Vagina (tissue), 2 donors: ENCODE data around the gene LBH. TPM values are rescaled to one million over a fixed set of nuclear protein-coding genes. Genes with fewer than 3 reads are reported as not detected.

Experiments
- DNase-seq, 2 donors: peaks; one replicate each; pipeline ENCODE4 v3.0.0-alpha.2; 2017; ENCODE audit errors: extremely low spot score in 2 of 2
- H3K27ac ChIP-seq: fragments of 200-600 bp; sonication (generic); one replicate; pipeline ENCODE4 v1.5.1; 2019
- H3K27me3 ChIP-seq: fragments of 200-600 bp; sonication (generic); one replicate; pipeline ENCODE4 v1.5.1; 2019
- H3K36me3 ChIP-seq, 2 donors: fragments of 200-600 bp; sonication (generic); one replicate each; pipeline ENCODE4 v1.5.1; 2017 to 2019
- H3K4me1 ChIP-seq: fragments of 200-600 bp; sonication (generic); one replicate; pipeline ENCODE4 v1.5.1; 2019
- H3K4me3 ChIP-seq, 2 donors: fragments of 200-600 bp; sonication (generic); 1 replicate in 1 of 2; 2 replicates in 1 of 2; pipeline ENCODE4 v1.5.1; 2016 to 2019
- H3K9me3 ChIP-seq: fragments of 200-600 bp; sonication (generic); one replicate; pipeline ENCODE4 v1.5.1; 2019
- CTCF ChIP-seq, 3 experiments: fragments of 450-650 bp in 2 of 3; fragments of 200-600 bp in 1 of 3; sonication (generic) in 1 of 3; IDR thresholded peaks; one replicate each; pipeline ENCODE4 v1.5.1; 2017 to 2019; ENCODE audit warnings: antibody characterized with exemption in 3 of 3, mild to moderate bottlenecking in 2 of 3, moderate library complexity in 2 of 3
- POLR2A ChIP-seq, 2 donors: fragments of 450-650 bp; IDR thresholded peaks; one replicate each; pipeline ENCODE4 v1.6.1; 2017; ENCODE audit warnings: antibody characterized with exemption in 2 of 2, mild to moderate bottlenecking in 2 of 2, moderate library complexity in 2 of 2
- POLR2AphosphoS5 ChIP-seq, 2 donors: sonication (generic); formaldehyde crosslinking; IDR thresholded peaks; one replicate each; pipeline ENCODE4 v1.9.0; 2017; ENCODE audit warnings: antibody characterized with exemption in 2 of 2, mild to moderate bottlenecking in 2 of 2, low read depth in 1 of 2; ENCODE audit not compliant: insufficient read depth in 1 of 2
- intact Hi-C: fragments of 100-400 bp; cut with DNase I; formaldehyde crosslinking; loops from one replicate; pipeline ENCODE4 v1.15.1; 2023
- total RNA-seq: library from RNA; depleted of rRNA; stranded (reverse); fragments of >200 nt; gene quantifications from one replicate; pipeline ENCODE4 v1.2.3, GENCODE V29; 2016

LBH gene
- total RNA-seq, 1 donor from 2014 or later, result 28.0 TPM

GRCh38 chr2:30294133-30294532 is 62.8 kb downstream of the LBH start:
- no peak overlapping the region for H3K27ac ChIP-seq
- TF ChIP-seq POLR2A (IDR thresholded peaks at IDR 0.05) (no peak), POLR2AphosphoS5 (IDR thresholded peaks at IDR 0.05; ENCODE audit: insufficient read depth in 1 of 2, low read depth in 1 of 2) (no peak), CTCF (IDR thresholded peaks at IDR 0.05) (no peak)
- H3K36me3 ChIP-seq, result no peaks in the 10 kb centered on the region

GRCh38 chr2:30296496-30296895 is 65.2 kb downstream of the LBH start:
- intact Hi-C loops, result no loop called here
- Histone ChIP-seq H3K9me3 (no peaks in the 10 kb centered on the region), H3K4me1 (peaks cover 17% of the 10 kb centered on the region), H3K27ac (no peak overlapping the region), H3K4me3 (no peak overlapping the region), H3K36me3 (no peaks in the 10 kb centered on the region), H3K27me3 (no peaks in the 10 kb centered on the region)
- TF ChIP-seq POLR2AphosphoS5 (IDR thresholded peaks at IDR 0.05; ENCODE audit: insufficient read depth in 1 of 2, low read depth in 1 of 2), result no peak
- TF ChIP-seq POLR2A (IDR thresholded peaks at IDR 0.05), result no peak
- TF ChIP-seq CTCF (IDR thresholded peaks at IDR 0.05), result no peak
- DNase-seq, result no peak

More at GRCh38 chr2:30294133-30294532, 62.8 kb downstream of the LBH start:
- no peaks in the 10 kb centered on the region for H3K27me3 ChIP-seq
- H3K4me1 ChIP-seq, result no peaks in the 10 kb centered on the region
- no peaks in the 10 kb centered on the region for H3K9me3 ChIP-seq
- no peak overlapping the region for H3K4me3 ChIP-seq
- DNase-seq, result no peak
- intact Hi-C loops, result no loop called here

- TF ChIP-seq POLR2A (IDR thresholded peaks at IDR 0.05) (no peak), CTCF (IDR thresholded peaks at IDR 0.05) (no peak), POLR2AphosphoS5 (IDR thresholded peaks at IDR 0.05; ENCODE audit: insufficient read depth in 1 of 2, low read depth in 1 of 2) (no peak)
- Histone ChIP-seq H3K27ac (no peak overlapping the region), H3K4me3 (no peak overlapping the region), H3K4me1 (peaks cover 17% of the 10 kb centered on the region), H3K9me3 (no peaks in the 10 kb centered on the region), H3K27me3 (no peaks in the 10 kb centered on the region), H3K36me3 (no peaks in the 10 kb centered on the region)
- no peak for DNase-seq
- intact Hi-C loops, result no loop called here
These were observed 67.0 kb downstream of the LBH start for GRCh38 chr2:30298302-30298701.

GRCh38 chr2:30300122-30300455 is 68.8 kb downstream of the LBH start:
- intact Hi-C loops, result no loop called here
- TF ChIP-seq POLR2A (IDR thresholded peaks at IDR 0.05), result no peak
- TF ChIP-seq POLR2AphosphoS5 (IDR thresholded peaks at IDR 0.05; ENCODE audit: insufficient read depth in 1 of 2, low read depth in 1 of 2), result no peak
- TF ChIP-seq CTCF (IDR thresholded peaks at IDR 0.05), result no peak
- H3K4me3 ChIP-seq, result no peak overlapping the region

GRCh38 chr2:30300456-30301221 is 69.3 kb downstream of the LBH start:
- H3K4me1 ChIP-seq, result peaks cover 18% of the 10 kb centered on the region
- H3K9me3 ChIP-seq, result no peaks in the 10 kb centered on the region
- no peak overlapping the region for H3K27ac ChIP-seq
- H3K36me3 ChIP-seq, result no peaks in the 10 kb centered on the region
- intact Hi-C loops, result no loop called here
- no peak overlapping the region for H3K4me3 ChIP-seq
- no peak for DNase-seq
- H3K27me3 ChIP-seq, result no peaks in the 10 kb centered on the region
- no peak for TF ChIP-seq POLR2A (IDR thresholded peaks at IDR 0.05)
- no peak for TF ChIP-seq CTCF (IDR thresholded peaks at IDR 0.05)
- TF ChIP-seq POLR2AphosphoS5 (IDR thresholded peaks at IDR 0.05; ENCODE audit: insufficient read depth in 1 of 2, low read depth in 1 of 2), result no peak

More at GRCh38 chr2:30300122-30300455, 68.8 kb downstream of the LBH start:
- H3K4me1 ChIP-seq, result peaks cover 17% of the 10 kb centered on the region
- H3K36me3 ChIP-seq, result no peaks in the 10 kb centered on the region
- no peak overlapping the region for H3K27ac ChIP-seq
- no peaks in the 10 kb centered on the region for H3K27me3 ChIP-seq
- H3K9me3 ChIP-seq, result no peaks in the 10 kb centered on the region
- no peak for DNase-seq
